ENCODE results near the gene CTNNA3.
"Not testable (repeated sequence)": the region's sequence is repeated elsewhere in the genome, so short reads cannot be mapped to it uniquely, and the experiment has no call there.

The CTNNA3 gene

DNA sequence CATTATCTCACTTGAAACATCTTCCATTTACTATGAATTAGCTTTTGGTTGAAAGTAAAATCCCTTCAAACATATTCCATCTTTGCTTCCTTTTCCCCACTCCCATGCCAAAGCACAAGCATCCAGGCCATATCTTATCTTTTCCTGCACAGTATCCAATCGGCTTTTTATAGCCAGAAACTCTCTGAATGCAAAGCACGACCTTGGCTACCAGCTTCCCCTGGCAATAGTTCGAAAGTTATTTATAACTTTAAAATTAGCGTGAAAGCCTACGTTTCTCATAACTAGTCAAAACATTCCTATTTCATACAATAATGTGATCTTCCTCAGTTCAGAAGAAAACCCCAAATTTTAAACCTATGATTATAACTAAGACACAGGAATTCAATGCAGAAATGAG lies 440 bp downstream of the CTNNA3 start:
- Histone ChIP-seq H3K36me3 (ENCODE audit: control insufficient read depth, low read depth, low read length) (no peaks in the 10 kb centered on the region), H3K4me3 (ENCODE audit: low read length) (no peak overlapping the region), H3K4me1 (ENCODE audit: control insufficient read depth, low read depth, low read length) (no peaks in the 10 kb centered on the region), H3K9me3 (ENCODE audit: control insufficient read depth, low read depth, low read length) (no peaks in the 10 kb centered on the region), H3K27me3 (ENCODE audit: control insufficient read depth, insufficient read depth, low read length) (no peaks in the 10 kb centered on the region), H3K27ac (ENCODE audit: low read length) (no peak overlapping the region), H3K9ac (ENCODE audit: low read length) (no peak overlapping the region)

DNA sequence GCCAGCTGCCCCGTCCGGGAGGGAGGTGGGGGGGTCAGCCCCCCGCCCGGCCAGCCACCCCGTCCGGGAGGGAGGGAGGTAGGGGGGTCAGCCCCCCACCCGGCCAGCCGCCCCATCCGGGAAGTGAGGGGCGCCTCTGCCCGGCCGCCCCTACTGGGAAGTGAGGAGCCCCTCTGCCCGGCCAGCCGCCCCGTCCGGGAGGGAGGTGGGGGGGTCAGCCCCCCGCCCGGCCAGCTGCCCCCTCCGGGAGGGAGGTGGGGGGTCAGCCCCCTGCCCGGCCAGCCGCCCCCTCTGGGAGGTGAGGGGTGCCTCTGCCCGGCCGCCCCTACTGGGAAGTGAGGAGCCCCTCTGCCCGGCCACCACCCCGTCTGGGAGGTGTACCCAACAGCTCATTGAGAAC lies 4.1 kb downstream of the CTNNA3 start:
- not testable (repeated sequence) for H3K4me1 ChIP-seq (ENCODE audit: control insufficient read depth, low read depth, low read length); H3K27me3 ChIP-seq (ENCODE audit: control insufficient read depth, insufficient read depth, low read length); H3K4me3 ChIP-seq (ENCODE audit: low read length); H3K27ac ChIP-seq (ENCODE audit: low read length); H3K36me3 ChIP-seq (ENCODE audit: control insufficient read depth, low read depth, low read length); H3K9ac ChIP-seq (ENCODE audit: low read length); H3K9me3 ChIP-seq (ENCODE audit: control insufficient read depth, low read depth, low read length)

DNA sequence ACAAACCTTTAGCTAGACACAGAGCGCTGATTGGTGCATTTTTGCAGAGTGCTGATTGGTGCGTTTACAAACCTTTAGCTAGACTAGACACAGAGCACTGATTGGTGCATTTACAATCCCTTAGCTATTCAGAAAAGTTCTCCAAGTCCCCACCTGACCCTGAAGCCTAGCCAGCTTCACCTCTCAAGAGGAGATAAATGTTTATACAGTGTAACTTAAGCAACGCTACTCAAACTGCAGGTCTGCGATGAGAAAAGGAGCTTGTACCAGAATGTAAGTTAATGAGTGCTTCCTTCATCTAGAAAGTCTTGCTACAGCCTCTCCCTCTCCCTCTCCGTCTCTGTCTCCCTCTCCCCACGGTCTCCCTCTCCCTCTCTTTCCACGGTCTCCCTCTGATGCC lies 5.5 kb downstream of the CTNNA3 start:
- not testable (repeated sequence) for H3K9ac ChIP-seq (ENCODE audit: low read length); H3K4me3 ChIP-seq (ENCODE audit: low read length); H3K4me1 ChIP-seq (ENCODE audit: control insufficient read depth, low read depth, low read length); H3K9me3 ChIP-seq (ENCODE audit: control insufficient read depth, low read depth, low read length); H3K27me3 ChIP-seq (ENCODE audit: control insufficient read depth, insufficient read depth, low read length); H3K36me3 ChIP-seq (ENCODE audit: control insufficient read depth, low read depth, low read length); H3K27ac ChIP-seq (ENCODE audit: low read length)

DNA sequence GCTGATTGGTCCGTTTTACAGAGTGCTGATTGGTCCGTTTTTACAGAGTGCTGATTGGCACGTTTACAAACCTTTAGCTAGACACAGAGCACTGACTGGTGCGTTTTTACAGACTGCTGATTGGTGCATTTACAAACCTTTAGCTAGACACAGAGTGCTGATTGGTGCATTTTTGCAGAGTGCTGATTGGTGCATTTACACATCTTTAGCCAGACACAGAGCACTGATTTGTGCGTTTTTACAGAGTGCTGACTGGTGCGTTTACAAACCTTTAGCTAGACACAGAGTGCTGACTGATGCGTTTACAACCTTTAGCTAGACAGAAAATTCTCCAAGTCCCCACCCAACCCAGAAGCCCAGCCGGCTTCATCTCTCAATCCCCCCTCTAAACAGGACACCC lies 11.9 kb downstream of the CTNNA3 start:
- not testable (repeated sequence) for H3K9me3 ChIP-seq (ENCODE audit: control insufficient read depth, low read depth, low read length); H3K36me3 ChIP-seq (ENCODE audit: control insufficient read depth, low read depth, low read length); H3K9ac ChIP-seq (ENCODE audit: low read length); H3K4me1 ChIP-seq (ENCODE audit: control insufficient read depth, low read depth, low read length); H3K4me3 ChIP-seq (ENCODE audit: low read length); H3K27me3 ChIP-seq (ENCODE audit: control insufficient read depth, insufficient read depth, low read length); H3K27ac ChIP-seq (ENCODE audit: low read length)

DNA sequence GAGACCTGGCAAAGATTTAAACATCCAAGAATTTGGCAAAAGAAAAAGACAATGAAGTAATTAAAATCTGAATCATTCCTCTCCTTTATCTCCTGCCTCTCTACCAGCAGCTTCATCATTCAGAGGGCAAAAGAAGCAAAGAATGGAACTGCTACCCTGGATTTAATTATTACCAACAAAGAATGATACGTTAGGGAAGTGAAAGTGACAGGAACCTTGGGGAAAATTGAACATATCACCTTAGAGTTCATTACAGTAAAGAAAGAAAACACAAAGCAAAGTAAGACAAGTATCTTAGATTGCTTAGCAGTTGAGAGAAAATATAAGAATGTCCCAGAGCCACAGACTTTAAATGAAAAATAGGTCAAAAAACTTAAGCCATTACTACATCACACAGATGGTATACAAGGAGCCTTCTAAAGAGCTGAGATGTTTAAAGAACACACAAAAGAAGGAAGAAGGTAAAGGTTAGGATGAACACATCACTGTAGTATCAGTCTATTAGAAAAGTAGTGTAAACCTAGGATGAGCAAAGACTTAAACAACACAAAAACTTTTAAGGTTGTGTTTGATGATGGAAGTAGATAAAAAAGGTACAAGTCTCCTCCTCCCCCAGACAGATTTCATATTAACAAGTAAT lies 17.5 kb downstream of the CTNNA3 start:
- Histone ChIP-seq H3K9ac (ENCODE audit: low read length) (no peak overlapping the region), H3K4me3 (ENCODE audit: low read length) (no peak overlapping the region), H3K9me3 (ENCODE audit: control insufficient read depth, low read depth, low read length) (no peaks in the 10 kb centered on the region), H3K4me1 (ENCODE audit: control insufficient read depth, low read depth, low read length) (no peaks in the 10 kb centered on the region), H3K36me3 (ENCODE audit: control insufficient read depth, low read depth, low read length) (no peaks in the 10 kb centered on the region), H3K27ac (ENCODE audit: low read length) (no peak overlapping the region), H3K27me3 (ENCODE audit: control insufficient read depth, insufficient read depth, low read length) (no peaks in the 10 kb centered on the region)

DNA sequence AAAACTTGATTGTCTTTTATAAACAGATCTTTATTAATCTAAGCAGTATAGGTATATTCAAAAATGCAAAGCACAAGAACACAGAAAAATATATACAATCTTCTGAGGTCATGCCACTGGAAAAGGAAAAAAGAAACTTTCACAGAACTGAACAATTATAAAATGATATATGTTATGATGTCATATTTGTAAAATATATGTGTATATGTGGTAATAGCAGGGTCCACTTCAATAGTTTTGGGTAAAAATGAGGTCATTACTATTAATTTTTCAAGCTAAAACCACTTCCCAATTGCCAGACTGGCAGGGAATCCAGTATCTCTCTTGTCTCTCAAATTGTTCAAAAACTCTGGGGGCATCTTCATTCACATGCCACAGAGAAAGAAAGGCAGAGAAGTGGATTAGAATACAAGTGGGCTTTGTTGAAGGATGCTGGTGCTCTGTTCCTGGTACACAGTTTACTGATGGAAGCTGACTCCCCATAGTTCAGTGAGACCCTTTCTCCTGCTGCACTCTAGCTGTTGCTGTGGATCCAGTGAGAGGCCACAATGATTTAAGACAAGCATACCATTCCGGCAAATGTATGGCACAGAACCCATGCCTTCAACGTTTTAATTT lies 19.7 kb downstream of the CTNNA3 start:
- no peak overlapping the region for H3K9ac ChIP-seq (ENCODE audit: low read length)
- no peak overlapping the region for H3K27ac ChIP-seq (ENCODE audit: low read length)
- no peaks in the 10 kb centered on the region for H3K27me3 ChIP-seq (ENCODE audit: control insufficient read depth, insufficient read depth, low read length)
- no peaks in the 10 kb centered on the region for H3K4me1 ChIP-seq (ENCODE audit: control insufficient read depth, low read depth, low read length)
- no peaks in the 10 kb centered on the region for H3K36me3 ChIP-seq (ENCODE audit: control insufficient read depth, low read depth, low read length)
- H3K9me3 ChIP-seq (ENCODE audit: control insufficient read depth, low read depth, low read length), result no peaks in the 10 kb centered on the region
- no peak overlapping the region for H3K4me3 ChIP-seq (ENCODE audit: low read length)

DNA sequence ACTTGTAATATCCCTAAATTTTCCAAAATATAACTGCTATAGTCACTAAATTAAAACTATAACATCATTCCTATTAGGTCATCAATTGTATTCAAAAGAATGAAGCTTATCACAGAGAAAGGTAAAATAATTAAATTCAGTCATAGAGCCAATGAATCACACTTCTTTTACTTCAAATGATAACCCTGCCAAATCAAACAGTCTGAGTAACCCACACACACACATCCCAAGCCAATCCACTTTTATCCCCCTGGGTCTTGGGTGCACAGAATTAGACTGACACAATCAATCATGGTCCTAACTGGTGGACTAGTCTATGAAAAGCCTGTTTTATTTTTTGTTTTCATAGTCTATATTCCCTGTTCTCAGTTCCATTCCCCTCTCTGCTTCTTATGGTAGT lies 25.6 kb downstream of the CTNNA3 start:
- H3K27me3 ChIP-seq (ENCODE audit: control insufficient read depth, insufficient read depth, low read length), result no peaks in the 10 kb centered on the region
- H3K9ac ChIP-seq (ENCODE audit: low read length), result no peak overlapping the region
- no peak overlapping the region for H3K27ac ChIP-seq (ENCODE audit: low read length)
- no peak overlapping the region for H3K4me3 ChIP-seq (ENCODE audit: low read length)
- no peaks in the 10 kb centered on the region for H3K36me3 ChIP-seq (ENCODE audit: control insufficient read depth, low read depth, low read length)
- H3K4me1 ChIP-seq (ENCODE audit: control insufficient read depth, low read depth, low read length), result no peaks in the 10 kb centered on the region
- no peaks in the 10 kb centered on the region for H3K9me3 ChIP-seq (ENCODE audit: control insufficient read depth, low read depth, low read length)

DNA sequence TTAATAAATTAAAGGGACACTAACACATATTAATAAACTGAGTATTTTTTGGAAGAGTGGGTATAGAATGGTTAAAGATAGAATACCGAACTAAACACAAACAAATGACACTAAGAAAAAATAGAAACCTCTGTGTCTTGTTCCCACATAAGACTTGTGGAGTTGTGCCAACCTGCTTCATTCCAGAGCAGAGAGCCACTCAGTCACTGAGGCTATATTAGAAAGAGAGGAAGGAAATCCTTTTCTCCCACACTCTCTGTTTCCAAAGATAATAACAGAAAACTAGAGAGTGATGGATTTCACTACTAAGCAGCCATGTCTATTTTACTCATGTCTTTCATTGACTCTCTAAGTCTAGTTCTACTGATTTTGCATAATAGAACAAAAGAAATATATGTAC lies 26.0 kb downstream of the CTNNA3 start:
- H3K4me3 ChIP-seq (ENCODE audit: low read length), result no peak overlapping the region
- no peaks in the 10 kb centered on the region for H3K27me3 ChIP-seq (ENCODE audit: control insufficient read depth, insufficient read depth, low read length)
- H3K36me3 ChIP-seq (ENCODE audit: control insufficient read depth, low read depth, low read length), result no peaks in the 10 kb centered on the region
- H3K9ac ChIP-seq (ENCODE audit: low read length), result no peak overlapping the region
- H3K27ac ChIP-seq (ENCODE audit: low read length), result no peak overlapping the region
- no peaks in the 10 kb centered on the region for H3K4me1 ChIP-seq (ENCODE audit: control insufficient read depth, low read depth, low read length)
- H3K9me3 ChIP-seq (ENCODE audit: control insufficient read depth, low read depth, low read length), result no peaks in the 10 kb centered on the region

DNA sequence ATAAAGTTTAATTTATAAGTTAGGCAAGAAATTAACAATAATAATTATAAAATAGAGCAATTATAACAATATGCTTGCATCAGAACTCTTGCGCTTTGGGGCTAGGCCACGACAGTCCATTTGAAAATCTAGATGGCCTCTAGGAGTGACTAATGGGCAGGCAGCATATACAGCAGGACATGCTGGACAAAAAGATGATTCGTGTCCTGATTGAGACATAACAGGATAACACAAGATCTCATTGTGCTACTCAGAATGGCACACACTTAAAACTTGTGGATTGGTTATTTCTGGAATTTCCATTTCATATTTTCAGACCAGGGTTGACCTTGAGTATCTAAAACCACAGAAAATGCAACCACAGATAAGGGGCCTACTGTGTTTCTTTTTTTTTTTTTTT lies 27.5 kb downstream of the CTNNA3 start:
- H3K4me3 ChIP-seq (ENCODE audit: low read length), result no peak overlapping the region
- no peaks in the 10 kb centered on the region for H3K4me1 ChIP-seq (ENCODE audit: control insufficient read depth, low read depth, low read length)
- no peaks in the 10 kb centered on the region for H3K36me3 ChIP-seq (ENCODE audit: control insufficient read depth, low read depth, low read length)

DNA sequence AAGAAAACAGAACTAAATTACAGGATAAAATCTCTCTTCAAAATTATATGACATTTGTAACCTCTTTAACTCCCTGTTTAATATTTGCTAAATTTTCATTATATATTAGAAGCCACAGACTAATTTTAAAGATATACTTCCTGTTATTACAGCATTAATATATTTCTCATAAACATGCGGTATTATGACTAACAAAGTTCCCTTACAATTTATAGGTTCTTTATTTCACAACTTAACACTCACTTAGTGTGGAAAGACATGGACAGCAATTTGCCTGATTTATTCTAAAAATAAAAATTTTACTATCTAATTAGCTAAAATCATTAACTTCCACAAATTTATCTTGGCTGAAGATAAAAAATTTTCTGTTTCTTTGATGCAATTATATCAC lies 29.0 kb downstream of the CTNNA3 start:
- no peaks in the 10 kb centered on the region for H3K4me1 ChIP-seq (ENCODE audit: control insufficient read depth, low read depth, low read length)
- no peak overlapping the region for H3K4me3 ChIP-seq (ENCODE audit: low read length)
- no peak overlapping the region for H3K27ac ChIP-seq (ENCODE audit: low read length)
- no peaks in the 10 kb centered on the region for H3K9me3 ChIP-seq (ENCODE audit: control insufficient read depth, low read depth, low read length)
- H3K9ac ChIP-seq (ENCODE audit: low read length), result no peak overlapping the region
- no peaks in the 10 kb centered on the region for H3K36me3 ChIP-seq (ENCODE audit: control insufficient read depth, low read depth, low read length)
- no peaks in the 10 kb centered on the region for H3K27me3 ChIP-seq (ENCODE audit: control insufficient read depth, insufficient read depth, low read length)

More for the DNA sequence above, 27.5 kb downstream of the CTNNA3 start:
- Histone ChIP-seq H3K9me3 (ENCODE audit: control insufficient read depth, low read depth, low read length) (no peaks in the 10 kb centered on the region), H3K27me3 (ENCODE audit: control insufficient read depth, insufficient read depth, low read length) (no peaks in the 10 kb centered on the region), H3K27ac (ENCODE audit: low read length) (no peak overlapping the region), H3K9ac (ENCODE audit: low read length) (no peak overlapping the region)

DNA sequence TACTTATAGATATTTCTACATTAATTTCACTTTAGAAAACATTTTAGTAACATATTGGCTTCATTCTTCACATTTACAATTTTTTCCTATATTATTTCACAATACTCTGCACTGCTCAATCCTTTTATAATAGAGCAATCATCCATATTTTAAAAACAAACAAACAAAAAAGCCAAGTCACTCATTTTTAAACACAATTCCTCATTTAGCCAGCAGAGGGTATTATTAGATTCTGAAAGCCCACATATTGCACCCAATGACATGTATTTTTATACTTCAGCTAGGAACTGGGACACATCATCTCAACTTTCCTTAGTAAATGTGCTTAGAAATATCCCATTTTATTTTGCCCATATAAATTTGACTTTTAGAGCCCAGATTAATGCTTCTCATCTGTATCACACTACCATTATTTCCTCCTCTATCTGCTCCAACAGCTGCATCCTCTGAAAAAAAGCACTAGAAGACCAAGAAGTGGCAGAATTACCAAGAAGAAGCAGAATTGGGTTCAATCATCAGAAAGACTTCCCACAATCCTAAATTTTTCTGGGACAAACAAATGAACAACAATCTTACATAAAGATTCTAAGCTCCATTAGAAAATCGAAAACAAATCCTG lies 29.5 kb downstream of the CTNNA3 start:
- Histone ChIP-seq H3K36me3 (ENCODE audit: control insufficient read depth, low read depth, low read length) (no peaks in the 10 kb centered on the region), H3K4me3 (ENCODE audit: low read length) (no peak overlapping the region), H3K9me3 (ENCODE audit: control insufficient read depth, low read depth, low read length) (no peaks in the 10 kb centered on the region), H3K9ac (ENCODE audit: low read length) (no peak overlapping the region), H3K4me1 (ENCODE audit: control insufficient read depth, low read depth, low read length) (no peaks in the 10 kb centered on the region), H3K27me3 (ENCODE audit: control insufficient read depth, insufficient read depth, low read length) (no peaks in the 10 kb centered on the region), H3K27ac (ENCODE audit: low read length) (no peak overlapping the region)

DNA sequence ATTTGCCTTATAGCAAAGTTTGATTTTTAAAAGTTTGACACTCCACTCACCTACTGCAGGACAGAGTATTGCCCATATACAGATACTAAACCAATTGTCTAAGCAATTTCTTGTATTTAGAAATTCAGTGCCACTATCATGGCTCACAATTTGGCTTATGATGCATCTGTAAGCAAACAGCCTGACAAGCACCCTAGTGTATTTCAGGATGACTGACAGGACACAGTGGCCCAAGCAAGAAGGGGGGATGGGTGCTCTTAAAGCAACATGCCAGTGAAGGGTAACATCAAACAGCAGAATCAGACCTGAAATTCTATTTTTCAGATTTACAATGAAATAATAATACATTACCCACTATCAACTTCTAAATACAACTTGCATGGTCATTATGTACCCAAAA lies 30.5 kb downstream of the CTNNA3 start:
- Histone ChIP-seq H3K4me1 (ENCODE audit: control insufficient read depth, low read depth, low read length) (no peaks in the 10 kb centered on the region), H3K9me3 (ENCODE audit: control insufficient read depth, low read depth, low read length) (no peaks in the 10 kb centered on the region), H3K9ac (ENCODE audit: low read length) (no peak overlapping the region), H3K27ac (ENCODE audit: low read length) (no peak overlapping the region), H3K4me3 (ENCODE audit: low read length) (no peak overlapping the region), H3K27me3 (ENCODE audit: control insufficient read depth, insufficient read depth, low read length) (no peaks in the 10 kb centered on the region), H3K36me3 (ENCODE audit: control insufficient read depth, low read depth, low read length) (no peaks in the 10 kb centered on the region)
